C4-2B (cell line): ENCODE data around the gene SPHK2.

Experiments
- H3K27ac ChIP-seq: fragments of 450-650 bp; 2 replicates; pipeline ENCODE4 v1.5.1; 2017
- CTCF ChIP-seq: fragments of 450-650 bp; conservative IDR thresholded peaks from 2 replicates; pipeline ENCODE4 v1.5.1; 2017; ENCODE audit warnings: mild to moderate bottlenecking
- ZFX ChIP-seq: fragments of 450-650 bp; IDR thresholded peaks from 2 replicates; pipeline ENCODE4 v1.6.1; 2017

The SPHK2 gene

GRCh38 chr19:48668761-48669160 is 49.5 kb downstream of the SPHK2 start:
- no peak for TF ChIP-seq CTCF
- TF ChIP-seq ZFX = no peak
- H3K27ac ChIP-seq = no peak overlapping the region

- TF ChIP-seq CTCF (no peak), ZFX (no peak)
- H3K27ac ChIP-seq = no peak overlapping the region
Observed at GRCh38 chr19:48669903-48670668, 50.8 kb downstream of the SPHK2 start.

- no peak overlapping the region for H3K27ac ChIP-seq
- TF ChIP-seq CTCF (no peak), ZFX (no peak)
Observed at GRCh38 chr19:48670699-48671445, 51.6 kb downstream of the SPHK2 start.

- H3K27ac ChIP-seq = no peak overlapping the region
Observed at GRCh38 chr19:48671446-48671995, 52.2 kb downstream of the SPHK2 start.

GRCh38 chr19:48672994-48673393 is 53.7 kb downstream of the SPHK2 start, which contains the start of gene NTN5:
TSS of gene NTN5 (minus strand) at chr19:48673017. CDS start at chr19:48670986, 2,031 bp downstream.
- no peak for TF ChIP-seq ZFX
- no peak for TF ChIP-seq CTCF
- no peak within 1 kb of the TSS for H3K27ac ChIP-seq

More at GRCh38 chr19:48671446-48671995, 52.2 kb downstream of the SPHK2 start:
- TF ChIP-seq ZFX (no peak), CTCF (no peak)

GRCh38 chr19:48673436-48674100 is 54.3 kb downstream of the SPHK2 start:
- H3K27ac ChIP-seq = no peak overlapping the region
- no peak for TF ChIP-seq CTCF
- no peak for TF ChIP-seq ZFX
